Measurements from ENCODE around the gene HSFY1. TPM values are rescaled to one million over a fixed set of nuclear protein-coding genes. Genes with fewer than 3 reads are reported as not detected.
"Not testable (repeated sequence)": the region's sequence is repeated elsewhere in the genome, so short reads cannot be mapped to it uniquely, and the experiment has no call there.

HSFY1 gene, protein sequence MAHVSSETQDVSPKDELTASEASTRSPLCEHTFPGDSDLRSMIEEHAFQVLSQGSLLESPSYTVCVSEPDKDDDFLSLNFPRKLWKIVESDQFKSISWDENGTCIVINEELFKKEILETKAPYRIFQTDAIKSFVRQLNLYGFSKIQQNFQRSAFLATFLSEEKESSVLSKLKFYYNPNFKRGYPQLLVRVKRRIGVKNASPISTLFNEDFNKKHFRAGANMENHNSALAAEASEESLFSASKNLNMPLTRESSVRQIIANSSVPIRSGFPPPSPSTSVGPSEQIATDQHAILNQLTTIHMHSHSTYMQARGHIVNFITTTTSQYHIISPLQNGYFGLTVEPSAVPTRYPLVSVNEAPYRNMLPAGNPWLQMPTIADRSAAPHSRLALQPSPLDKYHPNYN
- total RNA-seq (2021; fragmentation: NEBNext Ultra II Directional; extraction: Animal tissue kit (Norgen Biotek cat#: 25700)), result not detected in 2 replicates
- not detected in 2 replicates for polyA plus RNA-seq (2011; rRNA removed)
- not detected for polyA plus RNA-seq (2011; cell fraction: cytosol; rRNA removed)
- polyA plus RNA-seq (2011; cell fraction: nucleus; rRNA removed), result not detected
- not detected in 4 replicates for polyA plus RNA-seq (2012, experiment 1 of 2)
- not detected for polyA plus RNA-seq (2012, experiment 2 of 2)
- polyA plus RNA-seq (2013, experiment 1 of 2), result not detected
- not detected for polyA plus RNA-seq (2013, experiment 2 of 2)
- polyA minus RNA-seq (2011; rRNA and poly(A)+ RNA removed), result not detected in 2 replicates
- polyA minus RNA-seq (2011; cell fraction: cytosol; rRNA and poly(A)+ RNA removed), result not detected
- not detected for polyA minus RNA-seq (2011; cell fraction: nucleus; rRNA and poly(A)+ RNA removed)
- long read RNA-seq, experiment 1, result 0 reads
- long read RNA-seq, experiment 2, result 0 reads

- POLR2A ChIA-PET (ENCODE audit: partially characterized antibody); H3K4me1 ChIP-seq (replicated peaks in 1 of 4; ENCODE audit: control insufficient read depth in 3 of 4, insufficient read depth in 4 of 4, low read length in 3 of 4); H2BK5ac ChIP-seq (ENCODE audit: low read depth, low read length); H2BK12ac ChIP-seq (ENCODE audit: low read depth, low read length); FAIRE-seq; H4K20me1 ChIP-seq (replicated peaks in 1 of 2; ENCODE audit: control insufficient read depth in 1 of 2, insufficient read depth in 2 of 2, low read length in 2 of 2); H3K27ac ChIP-seq (ENCODE audit: low read depth, low read length); H4K8ac ChIP-seq (ENCODE audit: extremely low read depth, insufficient read depth, low read length); H3K9me3 ChIP-seq (ENCODE audit: insufficient read depth in 2 of 2, low read depth in 1 of 2, low read length in 1 of 2); H4K91ac ChIP-seq (replicated peaks; ENCODE audit: insufficient read length, low read length); H3K4ac ChIP-seq (replicated peaks; ENCODE audit: insufficient read length, low read depth, low read length); H2AFZ ChIP-seq (ENCODE audit: low read length); H3K14ac ChIP-seq (ENCODE audit: insufficient read length); H3K27me3 ChIP-seq (replicated peaks in 1 of 4; ENCODE audit: control insufficient read depth in 3 of 4, extremely low read depth in 1 of 4, insufficient read depth in 3 of 4, low read length in 3 of 4); CTCF ChIA-PET (ENCODE audit: partially characterized antibody); H3K79me2 ChIP-seq (ENCODE audit: control insufficient read depth in 1 of 2, insufficient read depth in 2 of 2, low read length in 2 of 2); H4K5ac ChIP-seq (ENCODE audit: insufficient read length, low read depth, low read length); H2AK5ac ChIP-seq (ENCODE audit: low read depth, low read length); H3K56ac ChIP-seq (replicated peaks; ENCODE audit: insufficient read length, low read depth, low read length); H2BK20ac ChIP-seq (ENCODE audit: low read length); H3K23me2 ChIP-seq (ENCODE audit: low read depth, low read length); H3K36me3 ChIP-seq (ENCODE audit: control insufficient read depth in 2 of 4, insufficient read depth in 4 of 4, low read length in 3 of 4); H2BK120ac ChIP-seq (replicated peaks; ENCODE audit: low read depth, low read length); H3K4me2 ChIP-seq (ENCODE audit: insufficient read depth in 1 of 2, low read depth in 2 of 2, low read length in 2 of 2); H3K9ac ChIP-seq (replicated peaks in 1 of 4; ENCODE audit: extremely low read depth in 1 of 4, low read depth in 3 of 4, low read length in 3 of 4); H3K23ac ChIP-seq (ENCODE audit: insufficient read length); H2BK15ac ChIP-seq (ENCODE audit: low read length); H3K18ac ChIP-seq (ENCODE audit: extremely low read depth, low read length); H3K4me3 ChIP-seq (ENCODE audit: extremely low read depth in 1 of 4, insufficient read depth in 2 of 4, low read depth in 3 of 4, low read length in 4 of 4); H3K79me1 ChIP-seq (ENCODE audit: low read depth, low read length); DNase-seq (ENCODE audit: low read depth in 1 of 2, low spot score in 2 of 2): not testable (repeated sequence)
- WGBS, 2 experiments (ENCODE audit: extremely low coverage in 1 of 2, insufficient coverage in 1 of 2, insufficient read length in 1 of 2, insufficient replicate concordance in 2 of 2, low coverage in 1 of 2, low lambda C conversion rate in 2 of 2, missing lambda C conversion rate in 1 of 2), result no CpG with 5 or more reads among the region's 1 CpG
Observed at GRCh38 chrY:18546420-18546819, at the start of gene HSFY1. HSFY1 (plus strand) TSS chrY:18546720; CDS start chrY:18546788, 68 bp downstream.
